ENCODE results near the gene MYRIP.

DNA sequence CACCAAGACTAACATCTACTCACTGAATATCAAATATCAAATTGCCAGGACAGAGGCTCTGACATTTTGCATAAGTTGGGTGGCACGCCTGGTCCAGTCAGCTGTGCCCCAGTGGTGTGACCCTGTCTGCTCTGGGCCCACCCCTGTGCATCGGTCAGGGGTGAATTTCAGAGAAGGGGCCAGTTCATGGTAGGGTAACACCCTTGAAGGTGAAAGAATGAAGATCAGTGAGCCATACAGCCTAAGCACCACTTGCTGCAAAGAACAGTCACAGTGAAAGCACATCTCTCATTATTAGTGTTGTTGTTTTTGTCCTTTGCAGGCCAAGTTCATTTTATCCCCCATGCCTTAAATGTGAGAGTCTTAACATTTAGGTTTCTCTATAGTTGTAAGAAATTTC lies 86.8 kb downstream of the MYRIP start:
- TF ChIP-seq CTCF (IDR thresholded peaks at IDR 0.05 in 8 of 11, conservative IDR thresholded peaks at IDR 0.05 in 3 of 11) (no peak), POLR2A (IDR thresholded peaks at IDR 0.05) (no peak), POLR2AphosphoS5 (IDR thresholded peaks at IDR 0.05) (no peak)
